ENCODE results near the gene ZNF783. TPM values are rescaled to one million over a fixed set of nuclear protein-coding genes. Genes with fewer than 3 reads are reported as not detected.
A peak's percentile ranks its signal among the peaks of the same experiment; 100 is the strongest.

Gene ZNF783
- total RNA-seq, 6 experiments from 2014 or later = 7.8 to 8.9 (median 8.5) TPM

DNA sequence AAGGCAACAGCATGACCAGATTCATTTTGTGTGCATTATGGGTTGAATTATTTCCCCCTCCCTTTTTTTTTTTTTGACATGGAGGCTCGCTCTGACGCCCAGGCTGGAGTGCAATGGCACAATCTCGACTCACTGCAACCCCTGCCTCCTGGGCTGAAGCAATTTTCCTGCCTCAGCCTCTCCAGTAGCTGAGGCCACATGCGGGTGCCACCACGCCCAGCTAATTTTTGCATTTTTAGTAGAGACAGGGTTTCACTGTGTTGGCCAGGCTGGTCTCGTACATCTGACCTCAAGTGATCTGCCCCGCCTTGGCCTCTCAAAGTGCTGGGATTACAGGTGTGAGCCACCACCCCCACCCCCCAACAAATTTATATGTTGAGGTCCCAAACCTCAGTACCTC, 42.0 kb downstream of the ZNF783 start:
- Mint-ChIP-seq H3K27me3 (ENCODE audit: insufficient read depth) (peaks cover 13% of the 10 kb centered on the region), H3K27ac (no peak overlapping the region), H3K9me3 (no peaks in the 10 kb centered on the region), H3K4me3 (no peak overlapping the region), H3K4me1 (ENCODE audit: low read depth) (peaks cover 14% of the 10 kb centered on the region), H3K36me3 (ENCODE audit: low read depth) (no peaks in the 10 kb centered on the region)
- TF ChIP-seq CTCF (IDR thresholded peaks at IDR 0.05) = no peak
- DNase-seq = no peak

- no peak for DNase-seq
- no peak for TF ChIP-seq CTCF (IDR thresholded peaks at IDR 0.05)
- Mint-ChIP-seq H3K27me3 (ENCODE audit: insufficient read depth) (peaks cover 11% of the 10 kb centered on the region), H3K9me3 (no peaks in the 10 kb centered on the region), H3K4me3 (no peak overlapping the region), H3K27ac (no peak overlapping the region), H3K4me1 (ENCODE audit: low read depth) (peaks cover 10% of the 10 kb centered on the region; the same call in 1 of the 2 replicates), H3K36me3 (ENCODE audit: low read depth) (no peaks in the 10 kb centered on the region)
Measured at GRCh38 chr7:149306854-149307253, 44.9 kb downstream of the ZNF783 start.

DNA sequence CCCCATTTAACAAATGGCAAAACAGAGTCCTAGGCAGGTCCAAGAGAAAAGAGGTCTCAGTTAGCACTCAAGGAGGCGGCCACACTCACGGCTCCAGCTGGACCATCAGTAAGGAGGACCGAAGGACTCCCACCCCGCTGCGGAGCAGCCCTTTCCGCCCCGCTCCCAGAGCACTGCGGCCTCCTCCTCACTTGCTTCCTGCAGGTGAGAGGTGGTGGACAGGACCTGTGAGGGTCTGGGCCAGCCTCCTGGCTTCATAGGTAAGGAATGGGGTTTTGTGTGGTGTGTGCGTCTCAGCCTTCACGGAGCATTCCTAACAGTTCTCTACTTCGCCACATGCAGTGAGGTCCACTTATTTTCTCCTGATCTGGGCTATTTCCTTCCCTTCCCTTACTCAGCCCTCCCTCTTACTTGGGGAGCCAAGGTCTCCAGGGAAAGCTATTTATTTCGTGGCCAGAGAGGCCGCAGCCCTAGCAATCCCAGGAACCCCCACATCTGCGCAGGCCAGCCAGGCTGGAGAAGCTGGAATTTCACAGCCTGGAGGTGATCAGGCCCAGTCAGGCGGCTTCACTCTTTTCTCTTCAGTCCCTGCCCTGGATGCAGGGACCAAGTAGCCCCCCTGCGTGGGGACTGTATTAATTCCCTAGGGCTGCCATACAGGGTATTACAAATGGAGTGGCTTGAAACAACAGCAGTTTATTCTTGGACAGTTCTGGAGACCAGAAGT, 45.9 kb downstream of the ZNF783 start:
- H3K4me3 Mint-ChIP-seq = no peak overlapping the region
- H3K4me1 Mint-ChIP-seq (ENCODE audit: low read depth) = peaks cover 10% of the 10 kb centered on the region; the same call in 1 of the 2 replicates
- H3K9me3 Mint-ChIP-seq = no peaks in the 10 kb centered on the region
- H3K27me3 Mint-ChIP-seq (ENCODE audit: insufficient read depth) = peaks cover 6% of the 10 kb centered on the region
- no peaks in the 10 kb centered on the region for H3K36me3 Mint-ChIP-seq (ENCODE audit: low read depth)
- DNase-seq = no peak
- no peak overlapping the region for H3K27ac Mint-ChIP-seq
- TF ChIP-seq CTCF (IDR thresholded peaks at IDR 0.05) = no peak

DNA sequence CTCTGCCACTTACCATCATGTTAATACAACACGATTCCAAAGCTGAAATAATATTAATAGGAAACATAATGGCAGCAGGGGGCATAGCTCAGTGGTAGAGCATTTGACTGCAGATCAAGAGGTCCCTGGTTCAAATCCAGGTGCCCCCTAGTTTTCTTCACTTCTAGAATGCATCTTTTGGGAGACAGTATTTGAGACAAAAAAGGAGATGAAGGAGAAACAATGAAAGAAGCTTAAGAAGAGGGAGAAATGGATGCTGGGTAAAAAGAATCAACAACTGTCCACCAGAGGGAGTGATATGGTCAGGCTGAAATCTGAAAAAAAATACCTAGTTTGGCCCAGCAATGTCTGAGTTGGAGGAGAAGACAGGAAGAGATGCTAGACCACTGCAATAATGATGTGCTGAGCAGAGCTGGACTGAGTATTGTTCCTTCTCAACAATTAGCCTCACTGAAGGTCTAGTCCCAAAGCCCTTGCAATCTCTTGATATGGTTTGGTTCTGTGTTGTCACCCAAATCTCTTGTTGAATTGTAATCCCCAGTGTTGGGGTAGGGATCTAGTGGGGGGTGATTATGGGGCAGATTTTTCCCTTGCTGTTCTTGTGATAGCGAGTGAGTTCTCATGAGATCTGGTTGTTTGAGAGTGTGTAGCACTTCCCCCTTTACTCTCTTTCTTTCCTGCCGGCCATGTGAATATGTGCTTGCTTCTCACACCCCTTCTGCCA, 48.3 kb downstream of the ZNF783 start:
- no peaks in the 10 kb centered on the region for H3K36me3 Mint-ChIP-seq (ENCODE audit: low read depth)
- peaks cover 10% of the 10 kb centered on the region; the same call in 1 of the 2 replicates for H3K4me1 Mint-ChIP-seq (ENCODE audit: low read depth)
- peaks cover 5% of the 10 kb centered on the region; the same call in 1 of the 2 replicates for H3K27me3 Mint-ChIP-seq (ENCODE audit: insufficient read depth)
- peak; percentile 88 for DNase-seq
- peak; percentile 90 for TF ChIP-seq CTCF (IDR thresholded peaks at IDR 0.05)
- no peaks in the 10 kb centered on the region for H3K9me3 Mint-ChIP-seq
- H3K27ac Mint-ChIP-seq = peak overlapping the region; percentile 22; the same call in 1 of the 2 replicates
- no peak overlapping the region for H3K4me3 Mint-ChIP-seq

DNA sequence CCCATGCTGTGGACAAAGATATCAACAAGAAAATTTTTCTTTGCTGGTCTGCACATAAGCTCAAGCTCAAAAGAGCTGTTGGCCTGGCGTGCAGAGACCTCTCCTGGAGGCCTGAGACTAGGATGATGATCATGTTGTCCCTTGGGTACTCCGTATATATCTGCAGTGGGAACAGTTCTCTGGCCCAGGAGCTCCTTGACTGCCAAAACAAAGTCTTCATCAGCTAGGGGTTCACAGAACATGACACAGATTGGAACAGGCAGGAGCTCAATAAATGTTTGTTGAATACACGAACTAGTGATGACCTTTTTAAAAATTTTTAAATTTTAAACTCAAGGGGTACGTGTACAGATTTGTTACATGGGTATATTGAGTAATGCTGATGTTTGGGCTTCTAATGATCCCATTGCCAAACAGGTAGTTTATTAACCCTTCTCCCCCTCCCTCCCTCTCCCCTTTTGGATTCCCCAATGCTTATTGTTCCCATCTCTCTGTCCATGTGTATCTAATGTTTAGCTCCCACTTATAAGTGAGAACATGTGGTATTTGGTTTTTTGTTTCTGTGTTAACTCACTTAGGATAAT, 49.1 kb downstream of the ZNF783 start:
- no peak overlapping the region for H3K4me3 Mint-ChIP-seq
- no peak for DNase-seq
- peaks cover 10% of the 10 kb centered on the region; the same call in 1 of the 2 replicates for H3K4me1 Mint-ChIP-seq (ENCODE audit: low read depth)
- no peak for TF ChIP-seq CTCF (IDR thresholded peaks at IDR 0.05)
- peaks cover 10% of the 10 kb centered on the region for H3K27me3 Mint-ChIP-seq (ENCODE audit: insufficient read depth)
- no peak overlapping the region for H3K27ac Mint-ChIP-seq
- H3K36me3 Mint-ChIP-seq (ENCODE audit: low read depth) = no peaks in the 10 kb centered on the region
- no peaks in the 10 kb centered on the region for H3K9me3 Mint-ChIP-seq
